K562 (cell line): ENCODE measurements around the gene HOXC5. TPM values are rescaled to one million over a fixed set of nuclear protein-coding genes. Genes with fewer than 3 reads are reported as not detected.
A peak's percentile ranks its signal among the peaks of the same experiment; 100 is the strongest.

Experiments used
- EGR1 ChIP-seq: fragments of 450-650 bp; conservative IDR thresholded peaks from 2 replicates; pipeline ENCODE4 v1.6.1; 2017; ENCODE audit warnings: mild to moderate bottlenecking
- FOXA3 ChIP-seq, 2 experiments: fragments of 450-650 bp in 1 of 2; sonication (generic) in 1 of 2; formaldehyde crosslinking; IDR thresholded peaks in 1 of 2; conservative IDR thresholded peaks in 1 of 2; 2 replicates each; pipeline versions ENCODE4 v1.4.0 to v1.8.0; 2020 to 2022; ENCODE audit warnings: mild to moderate bottlenecking in 2 of 2, missing genetic modification reagents in 1 of 2
- GATAD2B ChIP-seq: fragments of 450-650 bp; IDR thresholded peaks from 2 replicates; pipeline ENCODE4 v1.6.1; 2017; ENCODE audit warnings: mild to moderate bottlenecking, borderline replicate concordance
- HDAC6 ChIP-seq: IDR thresholded peaks from 2 replicates; pipeline ENCODE4 v1.6.1; 2012; ENCODE audit warnings: low read depth, mild to moderate bottlenecking, control low read depth, inconsistent platforms, low read length, moderate library complexity
- POLR2G ChIP-seq: fragments of 200-400 bp; formaldehyde crosslinking; IDR thresholded peaks from 2 replicates; pipeline ENCODE4 v1.6.1; 2017; ENCODE audit warnings: low read depth, mild to moderate bottlenecking, antibody characterized with exemption, low read length, moderate library complexity
- SRSF3 ChIP-seq: fragments of 200-400 bp; formaldehyde crosslinking; IDR thresholded peaks from 2 replicates; pipeline ENCODE4 v1.6.1; 2016; ENCODE audit warnings: mild to moderate bottlenecking, low read length, moderate library complexity; ENCODE audit not compliant: insufficient read depth
- TAF15 ChIP-seq: fragments of 200-400 bp; formaldehyde crosslinking; IDR thresholded peaks from 2 replicates; pipeline ENCODE4 v1.6.1; 2017; ENCODE audit warnings: mild to moderate bottlenecking, low read depth, low read length, moderate library complexity
- ZFX ChIP-seq: sonication (generic); formaldehyde crosslinking; IDR thresholded peaks from 2 replicates; pipeline ENCODE4 v1.8.0; 2022; ENCODE audit warnings: mild to moderate bottlenecking, missing genetic modification reagents, moderate library complexity
- ZNF696 ChIP-seq: fragments of 250-450 bp; sonication (Bioruptor Pico); conservative IDR thresholded peaks from 2 replicates; pipeline ENCODE4 v1.4.0; 2020; ENCODE audit warnings: mild to moderate bottlenecking, moderate library complexity
- polyA plus RNA-seq, 8 experiments: library from polyadenylated mRNA; depleted of rRNA in 4 of 8; stranded (reverse) in 5 of 8; unstranded in 3 of 8; fragments of >200 nt; fragmentation: Nextera tagmentation in 2 of 8; fragmentation: Illumina TruSeq in 1 of 8; extraction: Ambion mirVana in 2 of 8; extraction: Trizol in 1 of 8; gene quantifications; 2 replicates each; pipeline versions ENCODE4 v1.2.1 to v1.2.3, GENCODE V29; 2011 to 2014; ENCODE audit warnings: inconsistent platforms in 1 of 8, missing spikeins in 1 of 8
- total RNA-seq, 7 experiments: library from RNA; depleted of rRNA in 6 of 7; stranded (reverse); fragments of >200 nt in 6 of 7; fragmentation: Illumina TruSeq in 2 of 7; extraction: Trizol in 2 of 7; gene quantifications; 2 replicates each; pipeline versions ENCODE4 v1.2.1 to v1.2.3, GENCODE V29; 2011 to 2021; ENCODE audit warnings: low replicate concordance in 1 of 7
- TF ChIP-seq, protein P1 (sequence below): sonication (generic); formaldehyde crosslinking; IDR thresholded peaks from 2 replicates; pipeline ENCODE4 v1.4.0; 2020; ENCODE audit warnings: mild to moderate bottlenecking, missing genetic modification reagents
- TF ChIP-seq, protein P2 (sequence below): fragments of 250-450 bp; sonication (Bioruptor Pico); IDR thresholded peaks from 2 replicates; pipeline ENCODE4 v1.4.0; 2020; ENCODE audit warnings: mild to moderate bottlenecking
- TF ChIP-seq, protein P3 (sequence below): sonication (generic); formaldehyde crosslinking; IDR thresholded peaks from 2 replicates; pipeline ENCODE4 v1.8.1; 2023; ENCODE audit warnings: mild to moderate bottlenecking, missing genetic modification reagents

The HOXC5 gene
- total and polyA plus RNA-seq, 9 of the 15 experiments (the other 6 are each of a cell fraction or from before 2014, with no cell fraction given): 0.10 to 0.44 (median 0.18) TPM; not detected in 4

DNA sequence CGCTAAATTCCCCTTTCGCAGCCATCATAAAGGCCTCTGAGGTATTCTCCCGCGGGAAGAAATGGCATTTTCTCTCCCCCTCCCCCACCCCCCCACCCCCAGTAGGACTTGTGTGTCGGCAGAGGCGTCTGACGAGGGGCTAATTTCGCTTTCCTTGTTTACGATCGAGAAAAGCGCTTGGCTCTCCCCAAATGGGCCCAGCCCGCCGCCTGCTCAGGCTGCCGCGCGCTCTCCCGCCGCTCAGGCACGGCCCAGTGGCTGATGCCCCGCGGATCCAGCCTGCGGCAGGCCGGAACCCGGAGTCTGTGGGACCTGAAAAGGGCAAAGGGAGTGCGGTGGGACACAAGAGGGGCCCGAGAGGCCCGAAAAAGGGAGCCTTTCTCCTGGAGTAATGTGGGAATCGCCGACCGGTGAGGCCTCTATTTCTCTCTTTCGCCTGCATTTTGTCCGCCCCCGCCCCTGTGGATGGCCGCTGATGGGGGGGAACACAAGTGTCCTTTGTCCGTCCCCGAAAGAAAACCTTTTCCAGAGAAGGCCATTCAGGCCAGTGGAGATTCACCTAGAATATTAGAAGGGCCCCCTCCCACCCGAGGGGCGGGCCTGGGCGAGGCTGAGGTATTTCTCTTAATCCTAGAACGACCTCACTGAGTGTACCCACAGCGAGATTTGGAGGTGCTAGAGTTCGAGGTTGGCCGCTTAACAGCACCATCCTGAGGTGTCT lies 13.6 kb upstream of the HOXC5 start (continued):
- TF ChIP-seq EGR1 (0 out of 2 replicates have a peak, but pooled peaks have one; percentile 13), ZFX (CRISPR knock-in tag) (peak; percentile 25; the same call in 1 of the 2 replicates), FOXA3 (CRISPR knock-in tag; conservative IDR thresholded peaks at IDR 0.05 in 1 of 2, IDR thresholded peaks at IDR 0.05 in 1 of 2) (no peak), TAF15 (no peak), ZNF696 (CRISPR knock-in tag) (no peak), HDAC6 (no peak), SRSF3 (no peak), POLR2G (peak; percentile 56), GATAD2B (no peak)
- TF ChIP-seq, protein P1, sequence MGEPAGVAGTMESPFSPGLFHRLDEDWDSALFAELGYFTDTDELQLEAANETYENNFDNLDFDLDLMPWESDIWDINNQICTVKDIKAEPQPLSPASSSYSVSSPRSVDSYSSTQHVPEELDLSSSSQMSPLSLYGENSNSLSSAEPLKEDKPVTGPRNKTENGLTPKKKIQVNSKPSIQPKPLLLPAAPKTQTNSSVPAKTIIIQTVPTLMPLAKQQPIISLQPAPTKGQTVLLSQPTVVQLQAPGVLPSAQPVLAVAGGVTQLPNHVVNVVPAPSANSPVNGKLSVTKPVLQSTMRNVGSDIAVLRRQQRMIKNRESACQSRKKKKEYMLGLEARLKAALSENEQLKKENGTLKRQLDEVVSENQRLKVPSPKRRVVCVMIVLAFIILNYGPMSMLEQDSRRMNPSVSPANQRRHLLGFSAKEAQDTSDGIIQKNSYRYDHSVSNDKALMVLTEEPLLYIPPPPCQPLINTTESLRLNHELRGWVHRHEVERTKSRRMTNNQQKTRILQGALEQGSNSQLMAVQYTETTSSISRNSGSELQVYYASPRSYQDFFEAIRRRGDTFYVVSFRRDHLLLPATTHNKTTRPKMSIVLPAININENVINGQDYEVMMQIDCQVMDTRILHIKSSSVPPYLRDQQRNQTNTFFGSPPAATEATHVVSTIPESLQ (CRISPR knock-in tag): no peak
- TF ChIP-seq, protein P2, sequence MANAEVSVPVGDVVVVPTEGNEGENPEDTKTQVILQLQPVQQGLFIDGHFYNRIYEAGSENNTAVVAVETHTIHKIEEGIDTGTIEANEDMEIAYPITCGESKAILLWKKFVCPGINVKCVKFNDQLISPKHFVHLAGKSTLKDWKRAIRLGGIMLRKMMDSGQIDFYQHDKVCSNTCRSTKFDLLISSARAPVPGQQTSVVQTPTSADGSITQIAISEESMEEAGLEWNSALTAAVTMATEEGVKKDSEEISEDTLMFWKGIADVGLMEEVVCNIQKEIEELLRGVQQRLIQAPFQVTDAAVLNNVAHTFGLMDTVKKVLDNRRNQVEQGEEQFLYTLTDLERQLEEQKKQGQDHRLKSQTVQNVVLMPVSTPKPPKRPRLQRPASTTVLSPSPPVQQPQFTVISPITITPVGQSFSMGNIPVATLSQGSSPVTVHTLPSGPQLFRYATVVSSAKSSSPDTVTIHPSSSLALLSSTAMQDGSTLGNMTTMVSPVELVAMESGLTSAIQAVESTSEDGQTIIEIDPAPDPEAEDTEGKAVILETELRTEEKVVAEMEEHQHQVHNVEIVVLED (CRISPR knock-in tag): no peak
- TF ChIP-seq, protein P3, sequence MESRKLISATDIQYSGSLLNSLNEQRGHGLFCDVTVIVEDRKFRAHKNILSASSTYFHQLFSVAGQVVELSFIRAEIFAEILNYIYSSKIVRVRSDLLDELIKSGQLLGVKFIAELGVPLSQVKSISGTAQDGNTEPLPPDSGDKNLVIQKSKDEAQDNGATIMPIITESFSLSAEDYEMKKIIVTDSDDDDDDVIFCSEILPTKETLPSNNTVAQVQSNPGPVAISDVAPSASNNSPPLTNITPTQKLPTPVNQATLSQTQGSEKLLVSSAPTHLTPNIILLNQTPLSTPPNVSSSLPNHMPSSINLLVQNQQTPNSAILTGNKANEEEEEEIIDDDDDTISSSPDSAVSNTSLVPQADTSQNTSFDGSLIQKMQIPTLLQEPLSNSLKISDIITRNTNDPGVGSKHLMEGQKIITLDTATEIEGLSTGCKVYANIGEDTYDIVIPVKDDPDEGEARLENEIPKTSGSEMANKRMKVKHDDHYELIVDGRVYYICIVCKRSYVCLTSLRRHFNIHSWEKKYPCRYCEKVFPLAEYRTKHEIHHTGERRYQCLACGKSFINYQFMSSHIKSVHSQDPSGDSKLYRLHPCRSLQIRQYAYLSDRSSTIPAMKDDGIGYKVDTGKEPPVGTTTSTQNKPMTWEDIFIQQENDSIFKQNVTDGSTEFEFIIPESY (CRISPR knock-in tag): peak; percentile 97
